K562 (cell line): ENCODE results near the gene ARF5. TPM values are rescaled to one million over a fixed set of nuclear protein-coding genes. Genes with fewer than 3 reads are reported as not detected.

Experiments used
- CREB1 ChIP-seq, 2 experiments: sonication (generic) in 1 of 2; formaldehyde crosslinking in 1 of 2; IDR thresholded peaks; 2 replicates each; pipeline versions ENCODE4 v1.6.1 to v1.8.0; 2012 to 2022; ENCODE audit warnings: inconsistent platforms in 1 of 2, mild to moderate bottlenecking in 1 of 2, missing genetic modification reagents in 1 of 2, moderate library complexity in 1 of 2
- ESRRA ChIP-seq: fragments of 450-650 bp; IDR thresholded peaks from 2 replicates; pipeline ENCODE4 v1.6.1; 2014; ENCODE audit warnings: low read depth, mild to moderate bottlenecking, moderate library complexity, borderline replicate concordance
- FOXJ2 ChIP-seq: fragments of 200-800 bp; sonication (Bioruptor generic); IDR thresholded peaks from 2 replicates; pipeline ENCODE4 v1.6.1; 2016; ENCODE audit warnings: missing genetic modification characterization, missing compliant biosample characterization
- POLR2B ChIP-seq: fragments of 450-650 bp; IDR thresholded peaks from 2 replicates; pipeline ENCODE4 v1.6.1; 2018; ENCODE audit warnings: low read depth; ENCODE audit not compliant: partially characterized antibody
- RBBP5 ChIP-seq: fragments of 200-600 bp; sonication (generic); IDR thresholded peaks from 2 replicates; pipeline ENCODE4 v1.6.1; 2012; ENCODE audit warnings: borderline replicate concordance, mild to moderate bottlenecking, low read length, control low read depth, inconsistent platforms; ENCODE audit not compliant: insufficient read depth, poor library complexity, severe bottlenecking
- RFX1 ChIP-seq: fragments of 450-650 bp; IDR thresholded peaks from 2 replicates; pipeline ENCODE4 v1.6.1; 2016; ENCODE audit warnings: mild to moderate bottlenecking, moderate library complexity
- XRCC3 ChIP-seq: fragments of 450-650 bp; IDR thresholded peaks from 2 replicates; pipeline ENCODE4 v1.6.1; 2017; ENCODE audit warnings: mild to moderate bottlenecking, moderate library complexity
- ZFP30 ChIP-seq: fragments of 250-450 bp; sonication (Bioruptor Pico); IDR thresholded peaks from 2 replicates; pipeline ENCODE4 v1.8.0; 2022; ENCODE audit warnings: moderate library complexity, mild to moderate bottlenecking, inconsistent platforms, borderline replicate concordance
- ZNF561 ChIP-seq: fragments of 450-650 bp; formaldehyde crosslinking; conservative IDR thresholded peaks from 2 replicates; pipeline ENCODE4 v1.4.0; 2020; ENCODE audit warnings: mild to moderate bottlenecking, moderate library complexity
- ZNF57 ChIP-seq: fragments of 450-650 bp; formaldehyde crosslinking; IDR thresholded peaks from 2 replicates; pipeline ENCODE4 v1.4.0; 2020; ENCODE audit warnings: mild to moderate bottlenecking, moderate library complexity
- ZNF780A ChIP-seq: fragments of 250-450 bp; sonication (Bioruptor Pico); IDR thresholded peaks from 2 replicates; pipeline ENCODE4 v1.5.0; 2021; ENCODE audit warnings: mild to moderate bottlenecking
- polyA plus RNA-seq, 8 experiments: library from polyadenylated mRNA; depleted of rRNA in 4 of 8; stranded (reverse) in 5 of 8; unstranded in 3 of 8; fragments of >200 nt; fragmentation: Nextera tagmentation in 2 of 8; fragmentation: Illumina TruSeq in 1 of 8; extraction: Ambion mirVana in 2 of 8; extraction: Trizol in 1 of 8; gene quantifications; 2 replicates each; pipeline versions ENCODE4 v1.2.1 to v1.2.3, GENCODE V29; 2011 to 2014; ENCODE audit warnings: inconsistent platforms in 1 of 8, missing spikeins in 1 of 8
- total RNA-seq, 7 experiments: library from RNA; depleted of rRNA in 6 of 7; stranded (reverse); fragments of >200 nt in 6 of 7; fragmentation: Illumina TruSeq in 2 of 7; extraction: Trizol in 2 of 7; gene quantifications; 2 replicates each; pipeline versions ENCODE4 v1.2.1 to v1.2.3, GENCODE V29; 2011 to 2021; ENCODE audit warnings: low replicate concordance in 1 of 7
- TF ChIP-seq, protein P1 (sequence below): sonication (generic); formaldehyde crosslinking; IDR thresholded peaks from 2 replicates; pipeline ENCODE4 v1.8.0; 2022; ENCODE audit warnings: missing genetic modification reagents, mild to moderate bottlenecking, borderline replicate concordance
- TF ChIP-seq, protein P2 (sequence below), 2 experiments: fragments of 450-650 bp; formaldehyde crosslinking in 1 of 2; IDR thresholded peaks; 2 replicates each; pipeline versions ENCODE4 v1.4.0 to v1.6.1; 2014 to 2020; ENCODE audit warnings: mild to moderate bottlenecking in 2 of 2, borderline replicate concordance in 1 of 2, low read depth in 1 of 2
- TF ChIP-seq, protein P3 (sequence below): fragments of 250-450 bp; sonication (Bioruptor Pico); IDR thresholded peaks from 2 replicates; pipeline ENCODE4 v1.4.0; 2020
- TF ChIP-seq, protein P4 (sequence below): fragments of 450-650 bp; formaldehyde crosslinking; IDR thresholded peaks from 2 replicates; pipeline ENCODE4 v1.4.0; 2020; ENCODE audit warnings: mild to moderate bottlenecking, moderate library complexity

ARF5 gene
- total and polyA plus RNA-seq, 9 of the 15 experiments (the other 6 are each of a cell fraction or from before 2014, with no cell fraction given): 8.1 to 290 (median 125) TPM

DNA sequence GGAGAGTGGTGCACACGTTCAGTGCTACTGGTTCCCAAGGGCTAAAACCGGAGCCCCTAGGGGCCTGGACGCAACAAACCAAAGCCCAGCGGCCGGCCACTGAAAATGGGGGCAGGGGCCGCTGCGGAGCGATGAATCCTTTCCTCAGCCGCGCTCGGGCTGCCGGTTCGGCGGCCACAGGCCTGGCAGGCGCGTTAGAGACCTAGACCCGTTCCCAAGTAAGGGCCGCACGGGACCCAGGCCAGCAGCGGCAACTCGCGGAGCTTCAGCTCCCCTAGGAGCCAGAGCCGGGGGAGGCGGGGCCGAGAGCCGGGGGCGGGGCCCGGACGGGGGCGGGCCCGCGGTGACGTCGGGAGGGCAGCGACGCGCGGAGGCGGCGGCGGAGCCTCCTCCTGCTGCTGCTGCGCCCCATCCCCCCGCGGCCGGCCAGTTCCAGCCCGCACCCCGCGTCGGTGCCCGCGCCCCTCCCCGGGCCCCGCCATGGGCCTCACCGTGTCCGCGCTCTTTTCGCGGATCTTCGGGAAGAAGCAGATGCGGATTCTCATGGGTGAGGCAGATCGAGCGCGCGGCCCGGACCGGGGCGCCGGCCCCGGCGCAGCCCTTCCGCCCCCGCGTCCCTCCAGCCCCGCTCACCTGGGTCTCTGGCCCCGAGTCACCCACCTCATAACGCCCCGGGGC lies at the start of gene ARF5 (continued):
- TF ChIP-seq ZNF561 (CRISPR knock-in tag) (no peak), POLR2B (peak; percentile 65), FOXJ2 (no peak), ESRRA (peak; percentile 9; the same call in 1 of the 2 replicates), ZFP30 (CRISPR knock-in tag) (no peak), ZNF780A (no peak), ZNF57 (CRISPR knock-in tag) (no peak), RBBP5 (peak; percentile 89), XRCC3 (no peak), RFX1 (no peak), CREB1 (IDR thresholded peaks at IDR 0.05) (peak; percentile 96), CREB1 (CRISPR knock-in tag; IDR thresholded peaks at IDR 0.05) (peak; percentile 68; the same call in 1 of the 2 replicates)
- TF ChIP-seq, protein P1, sequence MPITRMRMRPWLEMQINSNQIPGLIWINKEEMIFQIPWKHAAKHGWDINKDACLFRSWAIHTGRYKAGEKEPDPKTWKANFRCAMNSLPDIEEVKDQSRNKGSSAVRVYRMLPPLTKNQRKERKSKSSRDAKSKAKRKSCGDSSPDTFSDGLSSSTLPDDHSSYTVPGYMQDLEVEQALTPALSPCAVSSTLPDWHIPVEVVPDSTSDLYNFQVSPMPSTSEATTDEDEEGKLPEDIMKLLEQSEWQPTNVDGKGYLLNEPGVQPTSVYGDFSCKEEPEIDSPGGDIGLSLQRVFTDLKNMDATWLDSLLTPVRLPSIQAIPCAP: no peak
- TF ChIP-seq, protein P2, sequence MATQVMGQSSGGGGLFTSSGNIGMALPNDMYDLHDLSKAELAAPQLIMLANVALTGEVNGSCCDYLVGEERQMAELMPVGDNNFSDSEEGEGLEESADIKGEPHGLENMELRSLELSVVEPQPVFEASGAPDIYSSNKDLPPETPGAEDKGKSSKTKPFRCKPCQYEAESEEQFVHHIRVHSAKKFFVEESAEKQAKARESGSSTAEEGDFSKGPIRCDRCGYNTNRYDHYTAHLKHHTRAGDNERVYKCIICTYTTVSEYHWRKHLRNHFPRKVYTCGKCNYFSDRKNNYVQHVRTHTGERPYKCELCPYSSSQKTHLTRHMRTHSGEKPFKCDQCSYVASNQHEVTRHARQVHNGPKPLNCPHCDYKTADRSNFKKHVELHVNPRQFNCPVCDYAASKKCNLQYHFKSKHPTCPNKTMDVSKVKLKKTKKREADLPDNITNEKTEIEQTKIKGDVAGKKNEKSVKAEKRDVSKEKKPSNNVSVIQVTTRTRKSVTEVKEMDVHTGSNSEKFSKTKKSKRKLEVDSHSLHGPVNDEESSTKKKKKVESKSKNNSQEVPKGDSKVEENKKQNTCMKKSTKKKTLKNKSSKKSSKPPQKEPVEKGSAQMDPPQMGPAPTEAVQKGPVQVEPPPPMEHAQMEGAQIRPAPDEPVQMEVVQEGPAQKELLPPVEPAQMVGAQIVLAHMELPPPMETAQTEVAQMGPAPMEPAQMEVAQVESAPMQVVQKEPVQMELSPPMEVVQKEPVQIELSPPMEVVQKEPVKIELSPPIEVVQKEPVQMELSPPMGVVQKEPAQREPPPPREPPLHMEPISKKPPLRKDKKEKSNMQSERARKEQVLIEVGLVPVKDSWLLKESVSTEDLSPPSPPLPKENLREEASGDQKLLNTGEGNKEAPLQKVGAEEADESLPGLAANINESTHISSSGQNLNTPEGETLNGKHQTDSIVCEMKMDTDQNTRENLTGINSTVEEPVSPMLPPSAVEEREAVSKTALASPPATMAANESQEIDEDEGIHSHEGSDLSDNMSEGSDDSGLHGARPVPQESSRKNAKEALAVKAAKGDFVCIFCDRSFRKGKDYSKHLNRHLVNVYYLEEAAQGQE (IDR thresholded peaks at IDR 0.05; ENCODE audit: borderline replicate concordance): peak; percentile 77
- TF ChIP-seq, protein P2 (CRISPR knock-in tag; IDR thresholded peaks at IDR 0.05; ENCODE audit: low read depth): no peak
- TF ChIP-seq, protein P3, sequence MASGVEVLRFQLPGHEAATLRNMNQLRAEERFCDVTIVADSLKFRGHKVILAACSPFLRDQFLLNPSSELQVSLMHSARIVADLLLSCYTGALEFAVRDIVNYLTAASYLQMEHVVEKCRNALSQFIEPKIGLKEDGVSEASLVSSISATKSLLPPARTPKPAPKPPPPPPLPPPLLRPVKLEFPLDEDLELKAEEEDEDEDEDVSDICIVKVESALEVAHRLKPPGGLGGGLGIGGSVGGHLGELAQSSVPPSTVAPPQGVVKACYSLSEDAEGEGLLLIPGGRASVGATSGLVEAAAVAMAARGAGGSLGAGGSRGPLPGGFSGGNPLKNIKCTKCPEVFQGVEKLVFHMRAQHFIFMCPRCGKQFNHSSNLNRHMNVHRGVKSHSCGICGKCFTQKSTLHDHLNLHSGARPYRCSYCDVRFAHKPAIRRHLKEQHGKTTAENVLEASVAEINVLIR (CRISPR knock-in tag): peak; percentile 73; the same call in 1 of the 2 replicates
- TF ChIP-seq, protein P4, sequence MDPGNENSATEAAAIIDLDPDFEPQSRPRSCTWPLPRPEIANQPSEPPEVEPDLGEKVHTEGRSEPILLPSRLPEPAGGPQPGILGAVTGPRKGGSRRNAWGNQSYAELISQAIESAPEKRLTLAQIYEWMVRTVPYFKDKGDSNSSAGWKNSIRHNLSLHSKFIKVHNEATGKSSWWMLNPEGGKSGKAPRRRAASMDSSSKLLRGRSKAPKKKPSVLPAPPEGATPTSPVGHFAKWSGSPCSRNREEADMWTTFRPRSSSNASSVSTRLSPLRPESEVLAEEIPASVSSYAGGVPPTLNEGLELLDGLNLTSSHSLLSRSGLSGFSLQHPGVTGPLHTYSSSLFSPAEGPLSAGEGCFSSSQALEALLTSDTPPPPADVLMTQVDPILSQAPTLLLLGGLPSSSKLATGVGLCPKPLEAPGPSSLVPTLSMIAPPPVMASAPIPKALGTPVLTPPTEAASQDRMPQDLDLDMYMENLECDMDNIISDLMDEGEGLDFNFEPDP (CRISPR knock-in tag): no peak
